Activated naive CD4-positive, alpha-beta T cell treated with Interleukin-2 at 50 U/mL for 16 hours (primary cell): Measurements from ENCODE around the gene ST14.
"Not testable (repeated sequence)": the region's sequence is repeated elsewhere in the genome, so short reads cannot be mapped to it uniquely, and the experiment has no call there.

Experiments used
- DNase-seq: peaks from one replicate; pipeline ENCODE4 v3.0.0-alpha.2; 2020

Gene ST14

DNA sequence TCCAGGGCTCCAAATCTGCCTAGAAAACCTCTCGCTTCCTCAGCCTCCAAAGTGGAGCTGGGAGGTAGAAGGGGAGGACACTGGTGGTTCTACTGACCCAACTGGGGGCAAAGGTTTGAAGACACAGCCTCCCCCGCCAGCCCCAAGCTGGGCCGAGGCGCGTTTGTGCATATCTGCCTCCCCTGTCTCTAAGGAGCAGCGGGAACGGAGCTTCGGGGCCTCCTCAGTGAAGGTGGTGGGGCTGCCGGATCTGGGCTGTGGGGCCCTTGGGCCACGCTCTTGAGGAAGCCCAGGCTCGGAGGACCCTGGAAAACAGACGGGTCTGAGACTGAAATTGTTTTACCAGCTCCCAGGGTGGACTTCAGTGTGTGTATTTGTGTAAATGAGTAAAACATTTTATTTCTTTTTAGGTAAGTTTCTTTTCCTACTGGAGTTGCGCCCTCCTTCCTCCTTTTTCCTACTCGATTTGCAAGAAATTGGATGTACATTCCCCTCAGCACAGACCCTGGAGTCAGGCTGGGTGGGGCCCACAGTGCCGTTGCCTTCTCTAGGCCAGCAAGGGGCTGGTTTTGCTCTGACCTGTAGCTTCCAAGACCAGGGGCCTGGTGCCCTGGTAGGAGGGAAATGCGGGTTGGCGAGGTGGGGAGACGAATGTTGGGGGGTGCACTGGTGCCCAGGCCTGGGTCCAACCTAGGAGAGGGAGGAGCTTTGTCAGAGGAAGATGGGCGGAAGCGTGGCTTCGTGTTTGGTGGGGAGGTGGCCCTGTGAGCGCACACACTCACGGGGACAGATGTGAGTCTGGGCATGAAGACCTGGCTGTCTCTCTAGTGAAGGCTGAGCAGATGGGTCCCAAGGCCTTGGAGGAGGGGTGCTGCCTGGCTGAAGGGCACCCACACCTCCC lies 50.6 kb downstream of the ST14 start:
- no peak for DNase-seq

- no peak for DNase-seq
Measured at GRCh38 chr11:130211144-130211543, 51.6 kb downstream of the ST14 start.

- DNase-seq = no peak
Measured at GRCh38 chr11:130211781-130212401, 52.3 kb downstream of the ST14 start.

DNA sequence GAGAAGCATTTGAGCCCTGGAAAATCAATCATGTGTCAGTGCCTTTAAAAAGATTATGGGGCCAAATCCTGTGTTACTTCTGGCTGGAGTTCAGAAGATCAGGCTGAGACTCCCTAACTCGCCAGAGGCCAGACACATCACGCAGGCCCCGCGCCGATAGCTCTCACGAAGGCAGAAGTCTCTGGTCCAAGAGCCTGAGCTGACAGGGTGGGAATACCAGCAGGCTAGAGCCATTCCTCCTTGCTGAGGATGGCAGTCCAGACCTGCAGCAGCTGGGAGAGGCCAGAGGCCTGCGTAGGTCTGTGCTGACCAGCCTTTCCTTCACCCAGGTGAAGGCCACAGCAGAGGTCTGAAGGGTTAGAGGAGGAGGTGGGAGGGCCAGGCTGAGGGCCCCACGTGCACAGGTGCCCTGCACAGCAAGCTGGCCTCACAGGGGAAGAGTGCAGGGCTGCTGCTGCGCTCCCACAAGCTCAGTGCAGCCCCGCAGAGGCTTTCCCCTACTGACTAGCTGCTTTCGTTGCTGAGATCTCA lies 52.9 kb downstream of the ST14 start:
- no peak for DNase-seq

GRCh38 chr11:130213143-130213978 lies 53.8 kb downstream of the ST14 start:
- DNase-seq = peak; percentile 74

DNA sequence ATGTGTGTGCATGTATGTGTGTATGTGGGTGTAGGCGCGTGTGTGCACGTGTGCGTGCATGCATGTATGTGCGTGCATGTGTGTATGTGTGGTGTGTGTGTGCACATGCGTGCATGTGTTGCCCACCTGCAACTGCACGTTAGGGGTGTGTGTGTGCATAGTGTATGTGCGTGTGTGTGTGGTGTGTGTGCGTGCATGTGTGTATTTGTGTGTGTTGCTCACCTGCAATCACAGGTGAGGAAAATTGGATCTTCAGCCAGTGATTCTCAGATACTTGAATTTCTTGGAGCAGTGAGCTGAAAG lies 54.3 kb downstream of the ST14 start:
- no peak for DNase-seq

GRCh38 chr11:130214861-130215530 lies 55.4 kb downstream of the ST14 start:
- no peak for DNase-seq

- DNase-seq = no peak
Measured at GRCh38 chr11:130215531-130216220, 56.1 kb downstream of the ST14 start.

DNA sequence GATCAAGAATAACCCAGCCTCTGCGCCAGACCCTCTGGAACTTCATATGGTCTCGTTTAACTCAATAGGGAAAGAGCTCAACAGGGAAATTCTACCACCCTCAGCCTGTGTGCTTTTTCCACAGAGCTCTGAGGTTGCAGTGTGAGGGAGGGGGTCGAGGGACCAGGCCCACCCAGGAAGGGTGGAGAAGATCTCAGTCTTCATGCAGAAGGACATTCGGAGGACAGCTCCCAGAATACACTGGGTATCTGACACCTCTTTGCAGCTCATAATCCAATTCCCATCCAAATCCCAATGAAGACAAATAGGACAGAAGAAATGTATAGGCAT lies 56.6 kb downstream of the ST14 start:
- DNase-seq = no peak

- no peak for DNase-seq
Measured at GRCh38 chr11:130216591-130217132, 57.1 kb downstream of the ST14 start.

- no peak for DNase-seq
Measured at GRCh38 chr11:130217133-130218031, 57.8 kb downstream of the ST14 start.

- no peak for DNase-seq
Measured at GRCh38 chr11:130218501-130219070, 59.0 kb downstream of the ST14 start.

GRCh38 chr11:130219148-130219547 lies 59.6 kb downstream of the ST14 start:
- no peak for DNase-seq

GRCh38 chr11:130220311-130221035 lies 60.9 kb downstream of the ST14 start:
- no peak for DNase-seq

GRCh38 chr11:130223291-130223971 lies 63.8 kb downstream of the ST14 start:
- no peak for DNase-seq

DNA sequence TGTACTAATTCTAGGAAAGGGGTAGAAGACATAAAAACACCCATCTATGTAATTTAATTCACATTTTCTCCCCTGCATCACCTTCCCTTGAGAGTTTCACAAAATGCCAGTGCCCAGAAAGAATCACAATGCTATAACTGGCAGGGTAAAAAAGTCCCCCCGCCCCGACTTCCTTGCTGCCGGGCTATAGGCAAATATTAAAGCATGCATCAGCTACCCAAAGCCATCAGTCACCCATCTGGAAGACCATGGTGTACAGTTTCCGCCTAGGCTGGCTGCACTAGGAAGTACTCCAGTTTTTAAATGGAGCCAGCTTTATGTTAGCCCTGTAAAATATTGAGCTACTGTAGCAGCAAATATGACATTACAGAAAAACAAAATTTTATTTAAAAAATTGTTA lies 67.8 kb downstream of the ST14 start:
- DNase-seq = no peak

DNA sequence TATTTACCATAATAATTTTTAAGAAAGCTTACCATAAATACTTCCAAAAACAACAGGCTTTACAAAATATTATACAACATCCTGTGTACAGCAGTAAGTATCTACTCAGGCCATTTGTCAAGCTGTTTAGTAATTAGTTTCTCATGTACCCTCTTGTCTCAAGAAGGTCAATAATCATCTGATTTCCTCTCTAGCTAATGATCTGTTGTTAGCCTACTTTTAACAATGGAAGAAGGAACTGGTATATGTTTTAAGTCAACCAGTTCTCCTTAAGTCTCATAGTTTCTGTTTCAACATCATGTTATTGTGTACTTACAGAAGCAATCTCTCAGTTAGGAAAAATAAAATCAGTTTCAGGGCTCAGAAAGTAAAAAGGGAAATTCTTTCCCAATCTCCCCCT lies 73.9 kb downstream of the ST14 start:
- not testable (repeated sequence) for DNase-seq

DNA sequence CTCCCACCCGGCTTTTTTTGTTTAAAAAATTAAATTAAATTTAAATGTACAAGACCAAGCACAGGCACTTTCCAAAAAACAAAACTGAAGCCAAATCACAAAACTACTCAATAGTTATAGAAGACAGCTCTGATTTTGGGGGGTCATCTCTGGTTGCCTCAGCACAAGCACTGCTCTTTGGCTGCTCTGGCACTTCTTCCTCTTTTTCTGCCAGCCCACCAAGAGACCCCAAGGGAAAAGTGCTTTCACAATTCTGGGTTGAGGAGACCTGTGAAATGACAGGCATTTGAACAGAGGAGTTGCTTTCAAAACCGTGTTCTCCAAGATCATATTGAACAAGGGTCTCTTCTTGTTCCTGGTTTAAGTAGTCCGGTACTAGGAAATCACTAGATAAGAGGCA lies 74.3 kb downstream of the ST14 start:
- not testable (repeated sequence) for DNase-seq

DNA sequence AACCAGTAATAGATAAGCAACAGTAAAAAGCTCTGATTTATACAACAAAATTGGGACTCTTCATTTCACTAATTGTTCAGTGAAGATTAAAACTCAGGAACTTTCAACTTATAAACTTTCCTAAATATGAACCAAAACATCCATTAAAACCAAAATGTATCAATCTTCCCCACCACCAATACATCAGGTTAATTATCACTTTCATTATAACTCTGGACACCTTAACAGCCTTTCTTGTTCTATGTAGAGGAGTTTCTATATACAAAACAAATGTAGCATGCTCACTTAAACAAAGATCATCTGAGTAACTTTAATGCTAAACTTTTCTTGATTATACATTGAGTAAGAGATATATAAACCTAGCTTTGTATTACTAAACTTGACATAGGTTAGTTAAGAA lies 74.7 kb downstream of the ST14 start:
- no peak for DNase-seq
